H1 (cell line): ENCODE results near the gene EDN1. TPM values are rescaled to one million over a fixed set of nuclear protein-coding genes. Genes with fewer than 3 reads are reported as not detected.

Experiments
- CBX5 ChIP-seq: fragments of 300-800, 300-1000 bp; sonication (generic); IDR thresholded peaks from 2 replicates; pipeline ENCODE4 v1.7.1; 2016; ENCODE audit warnings: antibody characterized with exemption, low read length, low read depth
- CHD7 ChIP-seq: fragments of 300-600 bp; sonication (generic); IDR thresholded peaks from 2 replicates; pipeline ENCODE4 v1.7.1; 2012; ENCODE audit warnings: low read length, moderate library complexity, mild to moderate bottlenecking, inconsistent platforms; ENCODE audit not compliant: insufficient replicate concordance
- EZH2 ChIP-seq: fragments of 200-600 bp; sonication (generic); IDR thresholded peaks from 2 replicates; pipeline ENCODE4 v1.7.1; 2012; ENCODE audit warnings: low read depth, mild to moderate bottlenecking, moderate library complexity, low read length, inconsistent platforms; ENCODE audit not compliant: severe bottlenecking
- RAD21 ChIP-seq, 2 experiments: IDR thresholded peaks in 1 of 2; conservative IDR thresholded peaks in 1 of 2; 2 replicates each; pipeline ENCODE4 v1.6.1; 2011; ENCODE audit warnings: low read depth in 2 of 2, low read length in 2 of 2, improper control_type of control experiment in 1 of 2, inconsistent platforms in 1 of 2, mild to moderate bottlenecking in 1 of 2, moderate library complexity in 1 of 2
- SIX5 ChIP-seq: IDR thresholded peaks from 2 replicates; pipeline ENCODE4 v1.6.1; 2011; ENCODE audit warnings: mild to moderate bottlenecking, low read depth, low read length
- polyA plus RNA-seq, 7 experiments: library from polyadenylated mRNA; depleted of rRNA in 3 of 7; stranded (reverse) in 5 of 7; unstranded in 2 of 7; fragments of >200 nt in 5 of 7; fragments of 200-250 nt in 2 of 7; gene quantifications; 1 replicate in 5 of 7; 2 replicates in 1 of 7; 4 replicates in 1 of 7; pipeline versions ENCODE4 v1.2.1 to v1.2.3, GENCODE V29; 2011 to 2013; ENCODE audit warnings: missing spikeins in 2 of 7, mixed read lengths in 2 of 7
- total RNA-seq: library from RNA; stranded (reverse); fragmentation: NEBNext Ultra II Directional; extraction: Animal tissue kit (Norgen Biotek cat#: 25700); gene quantifications from 2 replicates; pipeline ENCODE4 v1.2.1, GENCODE V29; 2021
- TF ChIP-seq, protein P1 (sequence below): IDR thresholded peaks from 2 replicates; pipeline ENCODE4 v1.6.1; 2011; ENCODE audit warnings: low read depth, mild to moderate bottlenecking, low read length; ENCODE audit not compliant: insufficient read depth

EDN1 gene
- total and polyA plus RNA-seq, 2 of the 8 experiments (the other 6 are each of a cell fraction or from before 2014, with no cell fraction given) = 0.23 to 1.1 TPM

- TF ChIP-seq CHD7 (no peak), CBX5 (no peak), EZH2 (no peak), SIX5 (no peak), RAD21 (IDR thresholded peaks at IDR 0.05 in 1 of 2, conservative IDR thresholded peaks at IDR 0.05 in 1 of 2; ENCODE audit: low read depth in 2 of 2, low read length in 2 of 2) (no peak)
- TF ChIP-seq, protein P1, sequence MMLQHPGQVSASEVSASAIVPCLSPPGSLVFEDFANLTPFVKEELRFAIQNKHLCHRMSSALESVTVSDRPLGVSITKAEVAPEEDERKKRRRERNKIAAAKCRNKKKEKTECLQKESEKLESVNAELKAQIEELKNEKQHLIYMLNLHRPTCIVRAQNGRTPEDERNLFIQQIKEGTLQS = no peak
Observed at GRCh38 chr6:12246900-12247299, 43.3 kb upstream of the EDN1 start (continued).
